A549 treated with Mapracorat at 1 μM for 4 hours (cell line): Measurements from ENCODE around the gene EPHB4. TPM values are rescaled to one million over a fixed set of nuclear protein-coding genes. Genes with fewer than 3 reads are reported as not detected.

ENCODE experiments used
- total RNA-seq: library from RNA; stranded (reverse); fragments of 200-300 nt; extraction: Qiagen RNA extraction; gene quantifications from 5 replicates; pipeline ENCODE4 v1.2.3, GENCODE V29; 2022

Gene EPHB4
- total RNA-seq, result 33.1 to 44.5 TPM (median 43.5 TPM) in 5 replicates

DNA sequence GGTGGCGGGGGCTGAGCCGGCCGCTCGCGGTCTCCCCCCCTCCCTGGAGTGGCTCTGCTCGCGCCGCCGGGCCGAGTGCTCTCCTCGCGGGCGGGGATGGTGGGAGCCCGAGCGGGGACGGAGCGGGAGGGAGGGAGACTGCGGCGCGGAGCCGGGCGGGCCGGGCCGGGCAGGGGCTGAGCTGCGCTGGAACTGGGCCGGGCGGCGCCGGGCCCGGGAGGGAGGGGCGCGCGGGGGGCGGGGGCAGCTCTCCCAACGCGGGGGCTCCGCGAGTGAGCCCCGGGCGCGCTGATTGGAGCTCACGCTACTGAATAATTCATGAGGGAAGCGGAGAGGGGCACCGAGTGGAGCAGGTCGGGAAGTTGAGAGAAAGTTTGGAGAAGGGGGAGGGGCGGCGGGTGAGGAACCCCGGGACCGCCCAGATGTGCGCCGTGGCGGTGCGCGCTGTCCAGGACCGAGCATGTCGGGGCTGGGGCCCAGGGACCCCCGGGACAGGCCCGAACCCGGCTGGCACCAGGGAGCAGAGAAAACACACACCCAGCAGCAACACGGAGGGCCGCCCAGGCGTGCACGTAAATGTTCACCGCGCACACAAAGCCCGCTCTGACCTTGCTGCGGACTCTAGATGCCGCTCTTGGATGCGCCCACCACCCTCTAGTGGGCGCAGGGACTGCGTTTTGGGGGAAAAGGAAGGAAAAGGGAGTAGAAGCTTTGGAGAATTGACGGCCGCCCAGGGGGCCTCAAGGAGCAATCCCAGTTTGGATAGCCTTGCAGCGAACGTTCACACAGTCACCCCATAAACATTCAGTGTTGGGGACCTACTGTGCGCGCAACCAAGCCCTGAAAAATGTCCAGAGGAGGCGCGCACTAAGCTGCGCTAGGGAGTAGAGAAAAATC, at the start of gene EPHB4:
Gene EPHB4 (minus strand): TSS at position 194 of the 897 bp plus-strand sequence. CDS start 493 bp downstream, outside the sequence.

DNA sequence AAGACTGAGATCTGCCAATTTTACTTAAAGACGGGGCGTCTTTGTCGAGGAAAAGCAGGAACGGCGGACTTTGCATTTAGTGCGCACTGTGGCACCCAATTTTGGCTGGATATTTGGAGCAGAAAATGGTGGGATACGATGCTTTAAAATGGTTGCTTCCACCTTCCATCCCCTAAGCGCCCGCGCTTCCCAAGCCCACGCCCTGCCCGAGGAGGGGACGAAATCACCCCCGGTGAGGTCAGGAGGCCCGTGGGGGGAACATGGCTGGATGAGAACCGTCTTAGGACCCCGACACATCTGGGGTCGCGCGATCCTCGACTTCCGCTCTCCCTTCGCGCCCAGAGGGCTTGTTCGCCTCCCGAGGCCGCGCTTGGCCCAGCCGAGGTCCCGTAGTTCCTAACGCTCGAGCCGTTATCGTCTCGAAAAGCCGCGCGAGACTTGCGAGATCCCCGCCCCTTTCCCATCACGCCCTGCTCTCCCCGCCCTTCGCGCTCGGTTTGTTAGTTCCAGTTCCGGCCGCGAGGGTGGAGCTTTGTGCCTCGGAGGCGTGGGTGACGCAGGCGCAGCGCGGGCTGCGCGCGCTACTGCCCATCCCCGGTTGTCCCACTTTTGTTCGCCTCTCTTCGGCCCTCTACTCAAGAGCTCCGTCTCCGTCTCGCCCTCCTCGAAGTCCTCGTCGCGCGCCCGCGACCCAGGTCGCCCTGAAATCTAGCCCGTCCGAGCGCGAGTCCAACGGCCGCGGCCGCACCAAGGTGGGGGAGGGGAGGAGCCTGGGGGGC, 47.4 kb upstream of the EPHB4 start, which contains the start of gene SRRT:
Gene SRRT (plus strand): TSS at position 527 of the 779 bp plus-strand sequence. CDS start 488 bp downstream, outside the sequence.

DNA sequence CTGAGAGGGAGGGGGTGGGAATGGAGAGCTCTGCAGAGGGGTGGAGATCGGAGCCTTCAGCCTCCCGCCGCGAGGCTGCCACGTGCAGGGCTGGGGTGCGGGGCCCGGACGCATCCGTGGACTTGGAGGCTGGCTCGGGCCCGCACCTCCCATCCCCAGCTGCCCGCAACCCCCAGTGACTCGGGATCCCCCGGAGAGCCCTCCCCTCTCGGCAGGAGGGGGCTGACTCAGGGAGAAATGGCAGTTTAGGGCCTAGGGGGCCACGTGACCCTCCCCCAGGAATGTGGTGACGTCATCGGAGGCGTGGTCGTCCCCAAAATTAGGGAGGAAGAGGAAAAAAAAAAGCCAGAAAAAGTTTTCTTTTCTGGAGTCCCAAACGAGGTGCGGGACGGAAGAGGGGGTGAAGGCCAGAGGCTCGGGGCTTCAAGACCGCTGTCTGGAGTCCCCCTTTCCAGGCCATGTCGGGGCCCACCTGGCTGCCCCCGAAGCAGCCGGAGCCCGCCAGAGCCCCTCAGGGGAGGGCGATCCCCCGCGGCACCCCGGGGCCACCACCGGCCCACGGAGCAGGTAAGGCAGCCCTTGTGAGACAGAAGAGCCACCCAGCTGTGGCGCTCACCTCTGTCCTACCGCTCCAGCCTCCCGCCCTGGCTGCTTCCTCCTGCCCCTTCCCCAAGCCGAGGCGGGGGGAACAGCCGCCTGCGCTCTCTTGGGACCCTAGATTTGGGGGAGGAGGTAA, 39.9 kb upstream of the EPHB4 start, which contains the start of gene TRIP6:
Gene TRIP6 (plus strand): TSS at position 348 of the 736 bp plus-strand sequence. CDS start 111 bp downstream, at position 459.

DNA sequence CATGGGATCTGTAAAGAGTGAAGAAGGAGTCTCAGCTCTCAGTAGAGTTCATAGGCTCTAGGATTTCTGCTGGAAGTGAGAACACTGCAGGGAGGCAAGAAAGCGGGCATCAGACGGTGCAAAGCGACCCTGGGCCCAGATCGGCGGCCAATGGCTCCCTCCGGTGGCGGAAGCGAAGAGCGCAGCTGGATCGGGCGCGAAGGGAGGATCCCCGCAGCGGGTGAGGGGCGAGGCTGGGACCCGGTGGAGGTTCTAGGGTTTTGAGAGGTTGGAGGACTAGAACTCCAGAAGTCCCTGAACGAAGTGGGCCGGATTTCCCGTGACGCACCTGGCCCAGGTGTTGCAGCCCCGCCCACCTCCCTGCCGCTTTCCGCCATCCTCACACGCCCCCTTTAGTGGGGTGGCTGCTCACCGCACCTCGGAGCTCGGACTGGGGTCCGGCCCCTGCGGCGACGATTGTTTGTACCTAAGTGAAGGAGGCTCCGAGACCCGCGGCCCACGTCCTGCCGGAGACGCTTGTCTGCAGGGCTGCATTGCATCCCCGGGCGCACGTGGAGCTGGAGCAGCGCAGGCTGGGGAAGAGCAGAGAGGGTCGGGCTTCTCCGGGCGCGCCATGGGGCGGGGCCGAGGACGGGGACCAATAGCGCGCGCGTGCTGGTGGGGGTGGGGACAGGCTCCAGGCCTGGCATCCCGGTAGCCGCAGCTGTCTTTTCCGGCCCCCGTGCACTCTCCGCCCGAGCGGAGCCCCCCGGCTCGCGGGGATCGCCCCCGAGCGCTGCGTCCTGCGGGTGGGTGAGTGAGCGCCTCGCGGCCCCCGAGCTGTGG, 24.9 kb upstream of the EPHB4 start, which contains the start of gene SLC12A9:
Gene SLC12A9 (plus strand): TSS at position 666 of the 825 bp plus-strand sequence. CDS start 1,485 bp downstream, outside the sequence.

Other genes starting within 250 kb of the EPHB4 start
- gene LRCH4, start 241.4 kb downstream of the EPHB4 start, total RNA-seq, result 12.3 to 18.3 TPM (median 16.0 TPM) in 5 replicates
- 0.12 to 0.56 TPM (median 0.28 TPM) in 4 of 5 replicates, not detected in the other for gene FBXO24, start 241.2 kb downstream of the EPHB4 start, total RNA-seq
- gene PCOLCE, start 225.2 kb downstream of the EPHB4 start, total RNA-seq, result 7.7 to 12.2 TPM (median 8.8 TPM) in 5 replicates
- gene MOSPD3, start 215.0 kb downstream of the EPHB4 start, total RNA-seq, result 16.7 to 21.3 TPM (median 19.8 TPM) in 5 replicates
- gene TFR2, start 186.0 kb downstream of the EPHB4 start, total RNA-seq, result 1.7 to 3.0 TPM (median 2.7 TPM) in 5 replicates
- not detected in 5 replicates for gene ACTL6B, start 171.1 kb downstream of the EPHB4 start, total RNA-seq
- 164 to 260 TPM (median 253 TPM) in 5 replicates for gene GNB2, start 153.8 kb downstream of the EPHB4 start, total RNA-seq
- 11.8 to 23.5 TPM (median 18.2 TPM) in 5 replicates for gene GIGYF1, start 133.3 kb downstream of the EPHB4 start, total RNA-seq
- 69.2 to 97.1 TPM (median 91.2 TPM) in 5 replicates for gene POP7, start 121.4 kb downstream of the EPHB4 start, total RNA-seq
- gene EPO, start 107.1 kb downstream of the EPHB4 start, total RNA-seq, result 0.10 to 0.12 TPM in 2 of 5 replicates, not detected in the others
- gene ZAN, start 93.9 kb downstream of the EPHB4 start, total RNA-seq, result not detected in 5 replicates
- 9.2 to 17.7 TPM (median 14.8 TPM) in 5 replicates for gene SLC12A9, start 25.2 kb upstream of the EPHB4 start, total RNA-seq
- gene TRIP6, start 39.9 kb upstream of the EPHB4 start, total RNA-seq, result 41.1 to 59.3 TPM (median 54.1 TPM) in 5 replicates
- gene SRRT, start 47.6 kb upstream of the EPHB4 start, total RNA-seq, result 117 to 143 TPM (median 142 TPM) in 5 replicates
- gene UFSP1, start 62.2 kb upstream of the EPHB4 start, total RNA-seq, result 3.3 to 7.2 TPM (median 6.4 TPM) in 5 replicates
- gene ACHE, start 68.4 kb upstream of the EPHB4 start, total RNA-seq, result 2.1 to 3.9 TPM (median 2.6 TPM) in 5 replicates
- 15.0 to 24.4 TPM (median 20.8 TPM) in 5 replicates for gene MUC3A, start 122.0 kb upstream of the EPHB4 start, total RNA-seq
- 12.5 to 22.8 TPM (median 18.6 TPM) in 5 replicates for gene MUC12, start 142.0 kb upstream of the EPHB4 start, total RNA-seq
- 0.01 to 0.03 TPM (median 0.01 TPM) in 5 replicates for gene MUC17, start 192.6 kb upstream of the EPHB4 start, total RNA-seq